ENCODE measurements around the gene HSPBP1.

The HSPBP1 gene

GRCh38 chr19:55275851-55276719 is 3.8 kb downstream of the HSPBP1 start:
- no peak for DNase-seq (ENCODE audit: low spot score)

GRCh38 chr19:55273978-55274707 is 5.8 kb downstream of the HSPBP1 start:
- DNase-seq (ENCODE audit: low spot score): no peak

GRCh38 chr19:55272142-55272541 is 7.8 kb downstream of the HSPBP1 start:
- no peak for DNase-seq (ENCODE audit: low spot score)

GRCh38 chr19:55270172-55270942 is 9.6 kb downstream of the HSPBP1 start:
- DNase-seq (ENCODE audit: low spot score): no peak

- no peak for DNase-seq (ENCODE audit: low spot score)
Measured at GRCh38 chr19:55269299-55269698, 10.6 kb downstream of the HSPBP1 start.

GRCh38 chr19:55266840-55267239 is 13.1 kb downstream of the HSPBP1 start:
- DNase-seq (ENCODE audit: low spot score): no peak

GRCh38 chr19:55266404-55266803 is 13.5 kb downstream of the HSPBP1 start:
- DNase-seq (ENCODE audit: low spot score): no peak

GRCh38 chr19:55265723-55266386 is 14.1 kb downstream of the HSPBP1 start:
- DNase-seq (ENCODE audit: low spot score): no peak

GRCh38 chr19:55265173-55265572 is 14.7 kb downstream of the HSPBP1 start:
- DNase-seq (ENCODE audit: low spot score): no peak

GRCh38 chr19:55264531-55264930 is 15.4 kb downstream of the HSPBP1 start:
- no peak for DNase-seq (ENCODE audit: low spot score)

- no peak for DNase-seq (ENCODE audit: low spot score)
Measured at GRCh38 chr19:55262359-55262758, 17.6 kb downstream of the HSPBP1 start.

- DNase-seq (ENCODE audit: low spot score): no peak
Measured at GRCh38 chr19:55261671-55262126, 18.2 kb downstream of the HSPBP1 start.

GRCh38 chr19:55259540-55260210 is 20.2 kb downstream of the HSPBP1 start:
- DNase-seq (ENCODE audit: low spot score): no peak

GRCh38 chr19:55258828-55259539 is 20.9 kb downstream of the HSPBP1 start, which contains the start of gene PPP6R1:
PPP6R1 (minus strand) TSS chr19:55259017; CDS start chr19:55247103, 11,914 bp downstream.
- peak; percentile 98 for DNase-seq (ENCODE audit: low spot score)

GRCh38 chr19:55258476-55258827 is 21.5 kb downstream of the HSPBP1 start:
- DNase-seq (ENCODE audit: low spot score): no peak

- peak; percentile 51 for DNase-seq (ENCODE audit: low spot score)
Measured at GRCh38 chr19:55257461-55258420, 22.2 kb downstream of the HSPBP1 start.

- peak; percentile 43 for DNase-seq (ENCODE audit: low spot score)
Measured at GRCh38 chr19:55256562-55257460, 23.1 kb downstream of the HSPBP1 start.

Data from hematopoietic multipotent progenitor cell treated with erythropoietin and hydrocortisone succinate and interleukin-3 and kit ligand, for 17 days (in vitro differentiated cells).